PC-3 (cell line): ENCODE data around the gene ACER3. TPM values are rescaled to one million over a fixed set of nuclear protein-coding genes. Genes with fewer than 3 reads are reported as not detected.

Source experiments
- ATAC-seq: fragments of 200-7000 bp; cut with Tn5 transposase; 2 replicates; pipeline ENCODE4 v1.9.1; 2020; ENCODE audit warnings: mild to moderate bottlenecking, moderate library complexity
- BruUV-seq: library from RNA; stranded (reverse); fragments of 400-500 nt; replicated peaks from 2 replicates; lab custom pipeline; 2021; lab: Mats Ljungman, UMichigan
- CTCF ChIA-PET: fragments of 300-600 bp; sonication (Branson Sonifier 250); formaldehyde crosslinking; loops from one replicate; lab custom pipeline; 2022; ENCODE audit warnings: antibody characterized with exemption; lab: Charles Lee
- POLR2A ChIA-PET: fragments of 300-600 bp; sonication (Branson Sonifier 250); formaldehyde crosslinking; loops from one replicate; lab custom pipeline; 2022; ENCODE audit warnings: antibody characterized with exemption; ENCODE audit not compliant: unreplicated experiment; lab: Charles Lee
- DNase-seq: peaks from one replicate; pipeline ENCODE4 v3.0.0-alpha.2; 2015
- H2AFZ ChIP-seq: fragments of 300-600 bp; sonication (generic); 2 replicates; pipeline ENCODE4 v1.6.0; 2016; ENCODE audit warnings: antibody characterized with exemption, low read length
- H3F3A ChIP-seq: fragments of 300-600 bp; sonication (generic); one replicate; pipeline ENCODE4 v1.6.0; 2017; ENCODE audit warnings: antibody characterized with exemption, low read length, control low read depth, mild to moderate bottlenecking; ENCODE audit not compliant: unreplicated experiment
- H3K27ac ChIP-seq: fragments of 300-600 bp; sonication (generic); 2 replicates; pipeline ENCODE4 v1.5.1; 2016; ENCODE audit warnings: mild to moderate bottlenecking, low read length
- H3K27me3 ChIP-seq: fragments of 300-600 bp; sonication (generic); 2 replicates; pipeline ENCODE4 v1.6.1; 2016; ENCODE audit warnings: low read length, mixed read lengths
- H3K36me3 ChIP-seq: fragments of 300-600 bp; sonication (generic); 2 replicates; pipeline ENCODE4 v1.6.1; 2016; ENCODE audit warnings: low read depth, mixed run types, low read length, mixed read lengths
- H3K4me1 ChIP-seq: fragments of 300-600 bp; sonication (generic); 2 replicates; pipeline ENCODE4 v1.5.1; 2016; ENCODE audit warnings: low read length; ENCODE audit not compliant: insufficient read depth
- H3K4me2 ChIP-seq: fragments of 300-600 bp; sonication (generic); 2 replicates; pipeline ENCODE4 v1.6.0; 2016; ENCODE audit warnings: low read length
- H3K4me3 ChIP-seq: fragments of 300-600 bp; sonication (generic); 2 replicates; pipeline ENCODE4 v1.5.1; 2016; ENCODE audit warnings: mild to moderate bottlenecking, low read length, mixed read lengths
- H3K79me2 ChIP-seq: fragments of 300-600 bp; sonication (generic); 2 replicates; pipeline ENCODE4 v1.6.1; 2017; ENCODE audit warnings: low read length, mixed read lengths
- H3K9ac ChIP-seq: fragments of 300-600 bp; sonication (generic); 2 replicates; pipeline ENCODE4 v1.6.0; 2016; ENCODE audit warnings: mild to moderate bottlenecking, low read length
- H3K9me2 ChIP-seq: fragments of 300-600 bp; sonication (generic); replicated peaks from 2 replicates; pipeline ENCODE4 v1.6.1; 2016; ENCODE audit warnings: mixed run types, low read length, mixed read lengths
- H3K9me3 ChIP-seq: fragments of 300-600 bp; sonication (generic); 2 replicates; pipeline ENCODE4 v1.6.1; 2016; ENCODE audit warnings: low read length, mixed read lengths
- H4K20me1 ChIP-seq: fragments of 300-600 bp; sonication (generic); 2 replicates; pipeline ENCODE4 v1.6.1; 2016; ENCODE audit warnings: low read length, mixed read lengths
- CTCF ChIP-seq: fragments of 300-600 bp; sonication (generic); conservative IDR thresholded peaks from 2 replicates; pipeline ENCODE4 v1.5.1; 2017; ENCODE audit warnings: antibody characterized with exemption, low read depth, mild to moderate bottlenecking, low read length
- EZH2 ChIP-seq: fragments of 300-600 bp; sonication (generic); IDR thresholded peaks from one replicate; pipeline ENCODE4 v1.6.1; 2017; ENCODE audit warnings: antibody characterized with exemption, mild to moderate bottlenecking, low read length; ENCODE audit not compliant: unreplicated experiment
- EZH2phosphoT487 ChIP-seq: fragments of 300-600 bp; sonication (generic); IDR thresholded peaks from 2 replicates; pipeline ENCODE4 v1.6.1; 2018; ENCODE audit warnings: mild to moderate bottlenecking, antibody characterized with exemption, low read length, borderline replicate concordance
- intact Hi-C: fragments of 100-400 bp; cut with micrococcal nuclease; formaldehyde crosslinking; loops from 2 replicates; pipeline ENCODE4 v1.9.0; 2023
- total RNA-seq: library from RNA; depleted of rRNA; stranded (reverse); fragments of >200 nt; gene quantifications from 2 replicates; pipeline ENCODE4 v1.2.3, GENCODE V29; 2014

Gene ACER3
- total RNA-seq, 1 experiment from 2014 or later = 17.3 TPM

- no TSS peak for BruUV-seq
- CTCF ChIA-PET = interaction anchor here (0.8 to 1.3 kb wide), 2 partner anchors 13 to 82 kb away, joined by 3 to 9 read pairs; no protein-coding TSS in a partner anchor
These were observed 24.0 kb upstream of the ACER3 start for GRCh38 chr11:76836613-76837291.

GRCh38 chr11:76837696-76838677 is 22.7 kb upstream of the ACER3 start:
- peaks cover 47% of the 10 kb centered on the region for H3K4me1 ChIP-seq
- no peak overlapping the region for H2AFZ ChIP-seq
- CTCF ChIA-PET = no interaction called here
- intact Hi-C loops = loop anchor here (2.0 kb wide), 1 partner anchor 23 kb away; the partner anchor contains the start of gene ACER3
- no peaks in the 10 kb centered on the region for H3K36me3 ChIP-seq
- no peak for ATAC-seq
- no peaks in the 10 kb centered on the region for H3K79me2 ChIP-seq
- H3K4me3 ChIP-seq = no peak overlapping the region
- H3K4me2 ChIP-seq = no peak overlapping the region
- no peak for TF ChIP-seq EZH2phosphoT487
- TF ChIP-seq CTCF = no peak
- TF ChIP-seq EZH2 = no peak
- DNase-seq = no peak
- H3K27me3 ChIP-seq = no peaks in the 10 kb centered on the region
- no peak overlapping the region for H3K27ac ChIP-seq
- POLR2A ChIA-PET = no interaction called here
- H3F3A ChIP-seq = peaks cover 3% of the 10 kb centered on the region
- BruUV-seq = no TSS peak
- H4K20me1 ChIP-seq = no peaks in the 10 kb centered on the region
- no peaks in the 10 kb centered on the region for H3K9me2 ChIP-seq
- H3K9ac ChIP-seq = no peak overlapping the region
- no peaks in the 10 kb centered on the region for H3K9me3 ChIP-seq

More at GRCh38 chr11:76836613-76837291, 24.0 kb upstream of the ACER3 start:
- H3K9me3 ChIP-seq = no peaks in the 10 kb centered on the region
- H3F3A ChIP-seq = peaks cover 3% of the 10 kb centered on the region
- no peak for DNase-seq
- intact Hi-C loops = loop anchor here (1.0 to 2.0 kb wide), 3 partner anchors 11 to 26 kb away; partner anchors contain the start of gene ACER3
- TF ChIP-seq CTCF (peak; percentile 51; the same call in 1 of the 2 replicates), EZH2 (no peak)
- H3K9ac ChIP-seq = no peak overlapping the region; the same call in 1 of the 2 replicates
- H2AFZ ChIP-seq = no peak overlapping the region
- H3K27ac ChIP-seq = peak overlapping the region; percentile 58
- H4K20me1 ChIP-seq = no peaks in the 10 kb centered on the region
- peaks cover 47% of the 10 kb centered on the region for H3K4me1 ChIP-seq
- ATAC-seq = no peak
- H3K36me3 ChIP-seq = no peaks in the 10 kb centered on the region
- no peaks in the 10 kb centered on the region for H3K79me2 ChIP-seq
- H3K27me3 ChIP-seq = no peaks in the 10 kb centered on the region
- POLR2A ChIA-PET = interaction anchor here (0.6 kb wide), 1 partner anchor 230 kb away, joined by 3 read pairs; the partner anchor contains the start of gene CAPN5
- no peak overlapping the region for H3K4me3 ChIP-seq
- H3K9me2 ChIP-seq = no peaks in the 10 kb centered on the region
- H3K4me2 ChIP-seq = peak overlapping the region; percentile 11
